ENCODE data around the gene SKI. TPM values are rescaled to one million over a fixed set of nuclear protein-coding genes. Genes with fewer than 3 reads are reported as not detected.

The SKI gene
- total and polyA plus RNA-seq, 10 of the 15 experiments (the other 5 are each of a cell fraction or from before 2014, with no cell fraction given): 0.03 to 14.9 (median 0.96) TPM

DNA sequence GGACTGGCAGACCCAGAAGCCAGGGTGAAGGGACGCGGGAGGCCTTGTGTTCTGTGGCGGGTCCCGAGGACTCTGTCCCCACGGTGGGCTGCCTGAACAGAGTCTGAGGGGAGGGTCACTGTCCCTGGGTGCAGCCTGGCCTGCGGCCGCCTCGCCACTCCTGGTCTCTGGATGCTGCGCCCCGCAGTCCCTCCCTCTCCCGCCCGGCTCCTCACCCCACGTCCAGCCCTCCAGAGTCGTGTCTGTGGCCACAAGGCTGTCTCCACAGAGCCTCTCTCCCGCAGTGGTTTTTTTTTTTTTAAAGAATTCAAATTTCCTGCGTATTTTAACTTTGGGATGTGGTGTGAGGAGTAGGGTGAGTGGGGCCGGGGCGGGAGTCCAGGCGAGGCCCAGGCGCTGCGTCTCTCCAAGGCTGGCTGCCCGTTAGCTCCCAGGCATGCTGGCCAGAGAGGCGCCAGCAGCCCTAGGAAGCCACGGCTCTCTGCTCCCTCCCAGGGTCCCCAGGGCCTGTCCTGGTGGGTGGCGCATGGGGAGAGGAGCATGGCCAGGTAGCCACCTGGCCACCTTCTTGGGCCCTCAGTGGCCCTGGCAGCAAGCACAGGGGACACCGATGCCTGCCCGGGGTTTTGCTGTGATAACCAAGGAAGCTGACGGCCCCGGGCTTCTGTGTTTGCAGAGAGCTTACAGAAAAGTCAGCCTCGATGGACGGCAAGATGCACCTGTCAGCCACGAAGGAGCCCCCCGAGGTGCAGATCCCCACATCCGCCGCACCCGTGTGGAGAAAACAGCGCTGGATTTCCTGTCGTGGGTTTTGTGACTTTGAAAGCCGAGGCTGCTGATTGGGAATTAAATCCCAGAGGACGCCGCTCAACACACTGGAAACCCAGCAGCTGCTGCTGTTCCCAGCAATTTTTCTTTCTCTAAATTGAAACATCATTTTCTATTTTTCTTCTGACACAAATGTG is 90.5 kb downstream of the SKI start:
- SMC1A ChIA-PET (ENCODE audit: uncharacterized antibody, unreplicated experiment): no interaction called here
- CTCF ChIA-PET: no interaction called here
- no peak for DNase-seq (ENCODE audit: low read depth, low spot score)
- intact Hi-C loops (cut with micrococcal nuclease; ENCODE audit: unreplicated experiment) (no loop called here), in situ Hi-C loops (cut with MboI) (no loop called here)
- Histone ChIP-seq H3K27me3 (replicated peaks in 1 of 2; ENCODE audit: control insufficient read depth in 2 of 2, insufficient read depth in 2 of 2, low read length in 1 of 2) (no peaks in the 10 kb centered on the region), H2AFZ (ENCODE audit: control insufficient read depth, low read depth, low read length) (no peak overlapping the region), H3K79me2 (ENCODE audit: control insufficient read depth, insufficient read depth, low read length) (no peaks in the 10 kb centered on the region), H3K4me1 (ENCODE audit: control insufficient read depth, insufficient read depth, low read length) (no peaks in the 10 kb centered on the region; the same call in 1 of the 2 replicates), H3K9ac (ENCODE audit: control insufficient read depth, insufficient read depth, low read length) (no peak overlapping the region), H4K20me1 (ENCODE audit: control insufficient read depth, insufficient read depth) (no peaks in the 10 kb centered on the region), H3K4me3 (no peak overlapping the region), H3K27ac (ENCODE audit: control insufficient read depth, insufficient read depth) (no peak overlapping the region), H3K36me3 (ENCODE audit: control insufficient read depth in 2 of 2, insufficient read depth in 2 of 2, low read length in 1 of 2) (no peaks in the 10 kb centered on the region), H3K4me2 (ENCODE audit: control insufficient read depth, insufficient read depth) (no peak overlapping the region), H3K9me3 (replicated peaks; ENCODE audit: control insufficient read depth, insufficient read depth, low read length) (no peaks in the 10 kb centered on the region)
- 37% methylated on average over 27 of the region's 41 CpGs for WGBS (ENCODE audit: insufficient coverage, insufficient replicate concordance, low lambda C conversion rate, missing lambda C conversion rate)
- FAIRE-seq: no peak
- TF ChIP-seq POLR2AphosphoS2 (IDR thresholded peaks at IDR 0.05; ENCODE audit: low read depth, low read length) (no peak), SMC3 (IDR thresholded peaks at IDR 0.05; ENCODE audit: borderline replicate concordance, low read length) (no peak), CEBPB (IDR thresholded peaks at IDR 0.05; ENCODE audit: borderline replicate concordance in 1 of 2, low read depth in 2 of 2, low read length in 2 of 2) (no peak), SP1 (IDR thresholded peaks at IDR 0.05; ENCODE audit: low read depth, low read length) (no peak), NR2C1 (IDR thresholded peaks at IDR 0.05) (no peak), CHD2 (IDR thresholded peaks at IDR 0.05; ENCODE audit: borderline replicate concordance, low read depth, low read length) (no peak), NR2C2 (IDR thresholded peaks at IDR 0.05; ENCODE audit: borderline replicate concordance, control insufficient read depth, insufficient read length, low read depth) (no peak)
- POLR2A ChIA-PET: no interaction called here
- no TSS peak for BruUV-seq (replicated peaks)
- ATAC-seq: no peak
- RAD21 ChIA-PET (ENCODE audit: unreplicated experiment): no interaction called here

DNA sequence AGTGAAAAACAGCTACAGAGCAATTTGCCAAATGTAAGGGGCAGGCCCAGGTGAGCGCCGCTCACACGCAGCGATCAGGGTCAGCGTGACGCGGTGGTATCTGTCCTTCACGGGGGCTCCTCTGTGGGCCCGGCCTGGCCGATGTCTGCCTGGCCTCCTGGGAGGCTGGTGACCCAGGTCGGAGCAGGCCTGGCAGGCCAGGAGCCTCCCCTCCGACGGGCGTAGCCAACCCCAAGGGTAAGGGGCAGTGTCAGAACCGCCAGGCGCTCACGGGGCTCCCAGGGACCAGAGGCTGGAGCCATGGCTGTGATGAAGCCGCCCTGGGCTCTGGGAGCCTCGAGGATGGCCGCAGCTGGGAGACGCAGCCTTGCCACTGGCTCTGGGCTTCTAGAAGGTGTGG is 91.2 kb downstream of the SKI start:
- CTCF ChIA-PET: no interaction called here
- Histone ChIP-seq H3K27ac (ENCODE audit: control insufficient read depth, insufficient read depth) (no peak overlapping the region), H3K27me3 (replicated peaks in 1 of 2; ENCODE audit: control insufficient read depth in 2 of 2, insufficient read depth in 2 of 2, low read length in 1 of 2) (no peaks in the 10 kb centered on the region), H3K36me3 (ENCODE audit: control insufficient read depth in 2 of 2, insufficient read depth in 2 of 2, low read length in 1 of 2) (no peaks in the 10 kb centered on the region), H3K4me3 (no peak overlapping the region), H3K4me2 (ENCODE audit: control insufficient read depth, insufficient read depth) (no peak overlapping the region), H4K20me1 (ENCODE audit: control insufficient read depth, insufficient read depth) (no peaks in the 10 kb centered on the region), H2AFZ (ENCODE audit: control insufficient read depth, low read depth, low read length) (no peak overlapping the region), H3K79me2 (ENCODE audit: control insufficient read depth, insufficient read depth, low read length) (no peaks in the 10 kb centered on the region), H3K4me1 (ENCODE audit: control insufficient read depth, insufficient read depth, low read length) (no peaks in the 10 kb centered on the region; the same call in 1 of the 2 replicates), H3K9ac (ENCODE audit: control insufficient read depth, insufficient read depth, low read length) (no peak overlapping the region), H3K9me3 (replicated peaks; ENCODE audit: control insufficient read depth, insufficient read depth, low read length) (no peaks in the 10 kb centered on the region)
- no peak for DNase-seq (ENCODE audit: low read depth, low spot score)
- RAD21 ChIA-PET (ENCODE audit: unreplicated experiment): no interaction called here
- in situ Hi-C loops (cut with MboI) (no loop called here), intact Hi-C loops (cut with micrococcal nuclease; ENCODE audit: unreplicated experiment) (no loop called here)
- FAIRE-seq: no peak
- 57% methylated on average over 21 of the region's 21 CpGs for WGBS (ENCODE audit: insufficient coverage, insufficient replicate concordance, low lambda C conversion rate, missing lambda C conversion rate)
- no TSS peak for BruUV-seq (replicated peaks)
- SMC1A ChIA-PET (ENCODE audit: uncharacterized antibody, unreplicated experiment): no interaction called here
- POLR2A ChIA-PET: no interaction called here
- no peak for ATAC-seq
- TF ChIP-seq, protein P1, sequence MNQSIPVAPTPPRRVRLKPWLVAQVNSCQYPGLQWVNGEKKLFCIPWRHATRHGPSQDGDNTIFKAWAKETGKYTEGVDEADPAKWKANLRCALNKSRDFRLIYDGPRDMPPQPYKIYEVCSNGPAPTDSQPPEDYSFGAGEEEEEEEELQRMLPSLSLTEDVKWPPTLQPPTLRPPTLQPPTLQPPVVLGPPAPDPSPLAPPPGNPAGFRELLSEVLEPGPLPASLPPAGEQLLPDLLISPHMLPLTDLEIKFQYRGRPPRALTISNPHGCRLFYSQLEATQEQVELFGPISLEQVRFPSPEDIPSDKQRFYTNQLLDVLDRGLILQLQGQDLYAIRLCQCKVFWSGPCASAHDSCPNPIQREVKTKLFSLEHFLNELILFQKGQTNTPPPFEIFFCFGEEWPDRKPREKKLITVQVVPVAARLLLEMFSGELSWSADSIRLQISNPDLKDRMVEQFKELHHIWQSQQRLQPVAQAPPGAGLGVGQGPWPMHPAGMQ (IDR thresholded peaks at IDR 0.05; ENCODE audit: borderline replicate concordance): no peak
- no peak for TF ChIP-seq YY1 (IDR thresholded peaks at IDR 0.05; ENCODE audit: low read depth, low read length)
- TF ChIP-seq ZNF217 (IDR thresholded peaks at IDR 0.05): no peak
- no peak for TF ChIP-seq ZNF24 (IDR thresholded peaks at IDR 0.05)
- no peak for TF ChIP-seq HSF1 (IDR thresholded peaks at IDR 0.05; ENCODE audit: low read depth, low read length)
